ENCODE measurements around the gene PLA2G4B.

DNA sequence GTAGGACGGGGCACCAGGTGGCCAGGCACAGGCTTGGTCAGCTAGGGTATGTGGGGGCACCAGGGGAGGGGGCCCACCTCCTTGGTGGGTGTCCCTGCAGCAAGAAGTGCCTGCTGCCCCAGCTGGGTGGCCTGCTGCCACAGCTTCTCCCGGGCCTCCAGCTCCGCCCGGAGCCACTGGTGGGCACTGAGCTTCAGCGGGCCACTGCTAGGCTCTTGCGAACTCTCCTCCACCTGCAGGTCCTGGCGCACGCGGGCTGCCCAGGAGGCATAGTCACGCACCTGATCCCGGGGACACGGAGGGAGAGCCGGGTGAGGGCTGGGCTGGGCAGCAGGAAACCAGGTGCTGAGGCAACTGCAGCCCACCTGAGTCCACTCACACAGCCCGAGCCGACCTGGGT lies 29.7 kb downstream of the PLA2G4B start:
- TF ChIP-seq CTCF (IDR thresholded peaks at IDR 0.05; ENCODE audit: insufficient read depth, low read depth, low read length) (no peak), EZH2 (IDR thresholded peaks at IDR 0.05; ENCODE audit: insufficient read depth, low read length) (no peak)

Data from astrocyte (in vitro differentiated cells and primary cell).